Panc1 (cell line): Measurements from ENCODE around the gene STIL.

Experiments used
- POLR2AphosphoS5 ChIP-seq: IDR thresholded peaks from 2 replicates; pipeline ENCODE4 v1.6.1; 2012; ENCODE audit warnings: mild to moderate bottlenecking, low read depth, low read length, moderate library complexity
- SIN3A ChIP-seq: IDR thresholded peaks from 2 replicates; pipeline ENCODE4 v1.6.1; 2012; ENCODE audit warnings: low read depth, mild to moderate bottlenecking, low read length, moderate library complexity, borderline replicate concordance; ENCODE audit not compliant: insufficient read depth
- TF ChIP-seq, protein P1 (sequence below), 2 experiments: IDR thresholded peaks; 2 replicates each; pipeline ENCODE4 v1.6.1; 2011 to 2012; ENCODE audit warnings: low read depth in 2 of 2, control low read depth in 1 of 2, low read length in 1 of 2, mild to moderate bottlenecking in 1 of 2, moderate library complexity in 1 of 2; ENCODE audit not compliant: insufficient read depth in 1 of 2
- TF ChIP-seq, protein P2 (sequence below): fragments of 450-650 bp; IDR thresholded peaks from 2 replicates; pipeline ENCODE4 v1.5.1; 2017; ENCODE audit warnings: mild to moderate bottlenecking

DNA sequence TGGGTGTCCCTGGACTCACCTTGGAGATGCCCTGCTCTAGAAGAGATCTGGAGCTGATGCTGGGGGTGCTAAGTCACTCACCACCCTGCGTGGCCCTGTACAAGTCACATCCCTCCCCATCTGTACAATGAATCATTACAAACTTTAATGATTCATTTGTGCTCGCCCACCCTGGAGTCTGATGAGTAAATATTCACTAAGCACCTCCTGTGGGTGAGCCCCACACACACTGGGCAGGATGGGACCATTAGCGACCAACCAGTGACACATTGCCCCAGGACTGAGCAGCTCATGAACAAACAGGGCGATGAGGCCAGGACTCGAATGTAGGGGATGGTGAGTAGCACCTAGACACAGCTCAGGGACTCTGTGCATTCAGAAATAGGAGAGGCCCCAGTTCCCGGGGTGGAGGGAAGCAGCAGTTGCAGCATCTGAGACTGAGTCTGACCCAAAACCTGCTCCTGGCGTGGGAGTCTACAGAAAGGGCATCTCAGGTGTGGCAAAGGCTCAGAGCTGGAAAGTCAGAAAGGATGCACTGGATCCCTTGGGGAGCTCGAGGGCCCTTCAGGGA is 106.1 kb downstream of the STIL start:
- TF ChIP-seq, protein P1, sequence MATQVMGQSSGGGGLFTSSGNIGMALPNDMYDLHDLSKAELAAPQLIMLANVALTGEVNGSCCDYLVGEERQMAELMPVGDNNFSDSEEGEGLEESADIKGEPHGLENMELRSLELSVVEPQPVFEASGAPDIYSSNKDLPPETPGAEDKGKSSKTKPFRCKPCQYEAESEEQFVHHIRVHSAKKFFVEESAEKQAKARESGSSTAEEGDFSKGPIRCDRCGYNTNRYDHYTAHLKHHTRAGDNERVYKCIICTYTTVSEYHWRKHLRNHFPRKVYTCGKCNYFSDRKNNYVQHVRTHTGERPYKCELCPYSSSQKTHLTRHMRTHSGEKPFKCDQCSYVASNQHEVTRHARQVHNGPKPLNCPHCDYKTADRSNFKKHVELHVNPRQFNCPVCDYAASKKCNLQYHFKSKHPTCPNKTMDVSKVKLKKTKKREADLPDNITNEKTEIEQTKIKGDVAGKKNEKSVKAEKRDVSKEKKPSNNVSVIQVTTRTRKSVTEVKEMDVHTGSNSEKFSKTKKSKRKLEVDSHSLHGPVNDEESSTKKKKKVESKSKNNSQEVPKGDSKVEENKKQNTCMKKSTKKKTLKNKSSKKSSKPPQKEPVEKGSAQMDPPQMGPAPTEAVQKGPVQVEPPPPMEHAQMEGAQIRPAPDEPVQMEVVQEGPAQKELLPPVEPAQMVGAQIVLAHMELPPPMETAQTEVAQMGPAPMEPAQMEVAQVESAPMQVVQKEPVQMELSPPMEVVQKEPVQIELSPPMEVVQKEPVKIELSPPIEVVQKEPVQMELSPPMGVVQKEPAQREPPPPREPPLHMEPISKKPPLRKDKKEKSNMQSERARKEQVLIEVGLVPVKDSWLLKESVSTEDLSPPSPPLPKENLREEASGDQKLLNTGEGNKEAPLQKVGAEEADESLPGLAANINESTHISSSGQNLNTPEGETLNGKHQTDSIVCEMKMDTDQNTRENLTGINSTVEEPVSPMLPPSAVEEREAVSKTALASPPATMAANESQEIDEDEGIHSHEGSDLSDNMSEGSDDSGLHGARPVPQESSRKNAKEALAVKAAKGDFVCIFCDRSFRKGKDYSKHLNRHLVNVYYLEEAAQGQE (IDR thresholded peaks at IDR 0.05; ENCODE audit: insufficient read depth in 1 of 2, low read depth in 2 of 2, low read length in 1 of 2): no peak
- TF ChIP-seq, protein P2, sequence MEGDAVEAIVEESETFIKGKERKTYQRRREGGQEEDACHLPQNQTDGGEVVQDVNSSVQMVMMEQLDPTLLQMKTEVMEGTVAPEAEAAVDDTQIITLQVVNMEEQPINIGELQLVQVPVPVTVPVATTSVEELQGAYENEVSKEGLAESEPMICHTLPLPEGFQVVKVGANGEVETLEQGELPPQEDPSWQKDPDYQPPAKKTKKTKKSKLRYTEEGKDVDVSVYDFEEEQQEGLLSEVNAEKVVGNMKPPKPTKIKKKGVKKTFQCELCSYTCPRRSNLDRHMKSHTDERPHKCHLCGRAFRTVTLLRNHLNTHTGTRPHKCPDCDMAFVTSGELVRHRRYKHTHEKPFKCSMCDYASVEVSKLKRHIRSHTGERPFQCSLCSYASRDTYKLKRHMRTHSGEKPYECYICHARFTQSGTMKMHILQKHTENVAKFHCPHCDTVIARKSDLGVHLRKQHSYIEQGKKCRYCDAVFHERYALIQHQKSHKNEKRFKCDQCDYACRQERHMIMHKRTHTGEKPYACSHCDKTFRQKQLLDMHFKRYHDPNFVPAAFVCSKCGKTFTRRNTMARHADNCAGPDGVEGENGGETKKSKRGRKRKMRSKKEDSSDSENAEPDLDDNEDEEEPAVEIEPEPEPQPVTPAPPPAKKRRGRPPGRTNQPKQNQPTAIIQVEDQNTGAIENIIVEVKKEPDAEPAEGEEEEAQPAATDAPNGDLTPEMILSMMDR: no peak
- no peak for TF ChIP-seq POLR2AphosphoS5
- no peak for TF ChIP-seq SIN3A
